GM12801 (cell line): ENCODE measurements around the gene CCDC85A.

ENCODE experiments used
- TF ChIP-seq, protein P1 (sequence below): IDR thresholded peaks from one replicate; pipeline ENCODE4 v1.5.1; 2011; ENCODE audit warnings: control low read depth; ENCODE audit not compliant: insufficient read length; ENCODE audit errors: extremely low read depth

Gene CCDC85A

DNA sequence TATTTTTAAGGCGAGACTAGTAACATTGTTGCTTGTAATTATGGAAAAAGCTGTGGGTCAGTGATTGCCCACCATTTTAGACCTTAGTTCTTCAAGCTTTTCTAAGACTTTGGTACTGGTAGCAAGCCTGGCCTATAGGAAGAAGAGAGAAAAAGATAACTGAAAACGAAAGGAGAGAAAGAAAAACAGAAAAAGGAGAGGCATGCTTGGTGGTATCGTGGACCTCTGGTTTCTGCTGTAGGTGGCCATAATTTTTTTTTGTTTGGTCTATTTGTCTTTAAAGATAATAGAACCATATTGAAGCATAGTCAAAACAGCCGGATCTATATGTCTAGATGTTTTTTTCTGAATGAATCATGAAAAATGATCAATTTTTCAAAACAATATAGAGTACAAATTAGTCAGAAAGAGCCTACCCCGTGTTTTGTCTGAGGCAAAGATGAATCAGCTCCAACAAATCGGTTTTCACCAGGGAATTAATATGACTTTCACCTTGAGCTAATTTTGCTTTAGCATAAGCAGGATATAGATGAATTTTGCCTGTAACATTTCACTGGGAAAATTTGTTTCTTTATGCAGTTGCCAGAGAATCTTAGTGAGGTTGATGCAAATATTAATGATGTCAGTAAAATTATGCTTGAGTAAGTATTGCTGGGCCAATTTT is 45.7 kb downstream of the CCDC85A start:
- TF ChIP-seq, protein P1, sequence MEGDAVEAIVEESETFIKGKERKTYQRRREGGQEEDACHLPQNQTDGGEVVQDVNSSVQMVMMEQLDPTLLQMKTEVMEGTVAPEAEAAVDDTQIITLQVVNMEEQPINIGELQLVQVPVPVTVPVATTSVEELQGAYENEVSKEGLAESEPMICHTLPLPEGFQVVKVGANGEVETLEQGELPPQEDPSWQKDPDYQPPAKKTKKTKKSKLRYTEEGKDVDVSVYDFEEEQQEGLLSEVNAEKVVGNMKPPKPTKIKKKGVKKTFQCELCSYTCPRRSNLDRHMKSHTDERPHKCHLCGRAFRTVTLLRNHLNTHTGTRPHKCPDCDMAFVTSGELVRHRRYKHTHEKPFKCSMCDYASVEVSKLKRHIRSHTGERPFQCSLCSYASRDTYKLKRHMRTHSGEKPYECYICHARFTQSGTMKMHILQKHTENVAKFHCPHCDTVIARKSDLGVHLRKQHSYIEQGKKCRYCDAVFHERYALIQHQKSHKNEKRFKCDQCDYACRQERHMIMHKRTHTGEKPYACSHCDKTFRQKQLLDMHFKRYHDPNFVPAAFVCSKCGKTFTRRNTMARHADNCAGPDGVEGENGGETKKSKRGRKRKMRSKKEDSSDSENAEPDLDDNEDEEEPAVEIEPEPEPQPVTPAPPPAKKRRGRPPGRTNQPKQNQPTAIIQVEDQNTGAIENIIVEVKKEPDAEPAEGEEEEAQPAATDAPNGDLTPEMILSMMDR: no peak

DNA sequence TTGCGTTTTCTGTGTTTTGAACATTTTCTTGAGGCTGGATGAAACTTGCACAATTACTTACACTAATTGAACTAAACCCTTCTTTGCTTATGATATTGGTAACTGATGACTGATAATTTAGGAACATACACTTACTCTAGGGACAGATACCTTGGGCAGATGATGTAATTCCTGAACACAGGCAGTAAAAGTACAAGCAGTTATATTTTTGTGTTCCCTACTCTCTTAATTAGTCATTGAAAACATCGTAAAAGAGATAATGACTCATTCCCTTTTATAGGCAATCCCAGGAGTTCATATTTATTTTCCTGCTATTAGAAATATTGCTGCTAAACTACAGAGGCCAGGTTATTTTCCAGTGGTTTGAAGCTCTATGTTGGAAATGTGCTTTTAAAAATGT is 46.4 kb downstream of the CCDC85A start:
- TF ChIP-seq, protein P1: no peak

DNA sequence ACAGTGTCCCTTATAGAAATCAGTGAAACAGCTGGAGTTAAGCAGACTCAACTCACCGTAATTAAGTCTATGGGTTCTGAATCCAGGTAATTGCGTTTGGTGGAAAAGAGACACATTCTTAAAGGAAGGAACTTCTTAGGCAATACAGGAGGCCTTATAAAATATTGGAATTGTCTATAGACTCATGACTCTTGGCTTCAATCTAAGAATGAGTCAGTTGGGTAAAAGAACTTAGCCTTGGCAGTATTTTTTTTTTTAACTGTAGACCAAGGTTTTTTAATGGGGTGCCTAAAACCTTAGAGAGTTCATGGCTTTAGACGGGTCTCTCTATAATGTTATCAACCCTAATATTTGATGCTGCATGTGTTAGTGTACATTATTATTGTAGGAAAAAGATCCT is 47.6 kb downstream of the CCDC85A start:
- TF ChIP-seq, protein P1: no peak

DNA sequence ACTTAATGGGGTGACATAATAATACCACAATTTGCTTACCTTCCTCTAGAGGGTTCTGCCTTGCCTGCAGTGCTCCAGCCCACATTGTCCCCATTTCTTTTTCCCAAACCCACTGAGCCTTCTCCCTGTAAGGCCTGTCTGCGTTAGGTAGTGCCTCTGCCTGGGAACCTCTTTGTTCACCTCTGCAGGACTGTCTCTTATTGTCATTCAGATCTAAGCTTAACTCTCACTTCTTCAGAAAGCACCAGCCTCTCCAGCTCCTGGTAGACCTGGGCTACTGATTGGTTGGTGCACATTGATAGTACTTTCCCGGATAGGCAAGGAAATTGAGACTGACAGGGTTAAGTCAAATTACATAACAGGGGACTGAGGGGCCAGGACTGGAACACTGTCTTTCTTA is 49.1 kb downstream of the CCDC85A start:
- TF ChIP-seq, protein P1: no peak

DNA sequence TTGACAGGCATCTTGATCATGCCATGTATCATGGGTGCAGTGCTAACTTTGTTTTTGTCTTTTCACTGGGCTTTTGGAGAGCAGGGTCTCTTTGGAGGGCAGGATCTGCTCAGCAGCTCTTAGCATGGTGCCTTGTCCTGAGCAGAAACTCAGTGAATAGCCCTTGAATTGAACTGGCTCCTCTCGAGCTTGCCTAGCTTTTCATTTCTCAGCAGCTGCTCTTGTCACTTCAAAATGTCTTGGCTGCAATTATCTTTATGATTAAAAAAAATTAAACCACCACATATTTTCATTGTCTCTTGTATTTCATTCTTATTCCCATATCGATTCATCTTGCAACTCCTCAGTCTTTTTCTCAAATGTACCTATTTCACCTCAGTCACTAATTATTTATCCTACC is 50.5 kb downstream of the CCDC85A start:
- TF ChIP-seq, protein P1: no peak

DNA sequence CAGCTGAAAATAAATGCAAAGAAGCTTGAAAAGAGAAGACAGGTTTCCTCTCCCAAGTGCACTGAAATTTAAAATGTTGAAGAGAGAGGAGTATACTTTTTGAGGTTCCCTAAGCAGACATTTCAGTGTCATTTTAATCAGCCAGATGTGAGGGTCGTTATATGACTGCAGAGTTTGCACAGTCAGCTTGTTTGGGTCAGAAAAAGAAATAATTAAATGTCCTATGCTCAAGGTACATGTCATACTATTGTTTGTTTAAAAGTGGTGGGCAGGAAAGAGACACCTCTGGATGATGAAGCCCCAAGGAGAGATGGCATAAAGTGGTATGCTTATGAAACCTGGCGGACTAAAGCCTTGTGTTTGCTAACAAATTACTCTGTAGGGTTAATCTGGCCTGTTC is 55.2 kb downstream of the CCDC85A start:
- TF ChIP-seq, protein P1: no peak

DNA sequence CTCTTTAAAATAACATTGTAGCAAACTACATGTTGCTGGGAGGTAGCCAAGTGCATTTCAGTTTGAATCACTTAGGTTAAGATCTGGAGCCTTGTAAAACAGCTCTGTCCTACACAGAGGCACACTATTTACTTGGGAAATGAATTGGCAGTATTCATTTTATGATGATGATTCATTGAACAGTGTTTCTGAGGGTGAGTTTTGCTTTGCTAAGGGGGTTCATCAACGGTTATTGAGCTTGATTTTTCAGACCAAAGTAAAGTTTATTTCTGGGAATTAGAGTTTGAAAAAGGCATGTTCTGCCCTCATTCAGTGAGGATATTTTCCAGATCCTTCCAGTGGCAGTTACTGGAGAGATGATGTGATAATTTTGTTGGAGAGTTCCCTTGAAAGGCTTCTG is 55.6 kb downstream of the CCDC85A start:
- TF ChIP-seq, protein P1: no peak
